Astrocyte of the cerebellum (primary cell): Measurements from ENCODE around the gene PDHX.

Source experiments
- DNase-seq: peaks from one replicate; pipeline ENCODE4 v3.0.0-alpha.2; 2011; ENCODE audit warnings: low read depth
- H3K4me3 ChIP-seq: 2 replicates; pipeline ENCODE4 v1.5.1; 2011; ENCODE audit warnings: mild to moderate bottlenecking, low read depth, low read length, moderate library complexity
- CTCF ChIP-seq: IDR thresholded peaks from 2 replicates; pipeline ENCODE4 v1.5.1; 2012; ENCODE audit warnings: low read length, low read depth, moderate library complexity, mild to moderate bottlenecking; ENCODE audit errors: missing control alignments
- in situ Hi-C: cut with HindIII; loops from 2 replicates; pipeline ENCODE4 v1.10.0; 2017; ENCODE audit warnings: low sequenced_read_pairs

Gene PDHX

DNA sequence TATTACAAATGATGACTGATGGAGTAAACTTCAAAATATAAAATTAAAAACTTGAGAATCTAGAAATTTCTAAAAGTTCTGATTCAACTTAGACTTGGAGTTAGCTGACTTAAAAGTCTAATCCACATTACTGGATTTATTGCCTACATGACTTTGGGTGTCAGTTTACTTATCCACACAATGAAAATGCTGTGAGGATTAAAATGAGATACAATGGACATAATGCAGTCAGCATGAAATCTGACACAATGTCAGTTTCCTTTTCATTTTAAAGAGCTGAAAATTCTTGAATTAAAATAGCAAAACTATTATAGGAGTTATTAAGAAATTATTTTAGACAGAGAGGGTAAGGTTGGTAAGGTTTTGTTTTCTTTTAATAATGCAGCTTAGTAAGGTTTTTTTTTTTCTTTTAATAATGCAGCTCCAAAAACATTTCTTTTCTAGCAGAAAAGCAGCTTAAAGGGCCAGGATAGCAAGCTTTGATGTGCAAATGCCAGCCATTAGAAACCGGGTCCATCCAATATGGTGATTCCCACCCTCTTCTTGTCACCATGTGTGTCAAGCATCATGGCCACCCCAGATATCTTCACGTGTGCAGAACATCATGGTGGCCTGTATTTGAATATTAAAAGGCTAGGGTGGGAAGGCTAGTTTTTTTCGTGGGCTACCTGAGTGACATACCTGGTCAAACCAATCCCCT is 19.1 kb upstream of the PDHX start:
- DNase-seq = no peak
- TF ChIP-seq CTCF = no peak
- H3K4me3 ChIP-seq = no peak overlapping the region
- in situ Hi-C loops = loop anchor here (25.0 kb wide), 1 partner anchor 285 kb away; the partner anchor contains the start of gene EHF

- no peak for DNase-seq
- no peak for TF ChIP-seq CTCF
- in situ Hi-C loops = loop anchor here (25.0 kb wide), 1 partner anchor 286 kb away; the partner anchor contains the start of gene EHF
- H3K4me3 ChIP-seq = no peak overlapping the region
Measured at GRCh38 chr11:34898474-34898873, 17.9 kb upstream of the PDHX start.

DNA sequence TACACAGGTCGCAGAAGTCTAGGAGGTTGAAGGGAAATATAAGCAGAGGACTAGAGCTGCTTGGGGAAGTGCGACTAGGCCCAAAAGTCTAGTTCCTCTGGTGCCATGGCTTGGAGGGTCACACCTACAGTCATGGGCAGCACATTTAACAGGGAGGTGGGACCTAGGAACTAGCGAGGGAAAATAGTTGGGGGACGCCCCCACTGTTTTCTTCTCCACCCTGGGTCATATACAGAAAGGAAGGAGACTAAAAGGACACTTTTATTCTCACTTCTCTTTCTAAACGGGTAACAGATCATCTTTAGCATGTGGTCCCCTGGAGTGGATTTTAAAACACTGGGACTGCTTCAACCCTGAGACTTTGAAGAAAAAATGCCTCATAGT is 16.8 kb upstream of the PDHX start:
- in situ Hi-C loops = loop anchor here (25.0 kb wide), 1 partner anchor 287 kb away; the partner anchor contains the start of gene EHF
- DNase-seq = no peak
- no peak for TF ChIP-seq CTCF
- H3K4me3 ChIP-seq = no peak overlapping the region

DNA sequence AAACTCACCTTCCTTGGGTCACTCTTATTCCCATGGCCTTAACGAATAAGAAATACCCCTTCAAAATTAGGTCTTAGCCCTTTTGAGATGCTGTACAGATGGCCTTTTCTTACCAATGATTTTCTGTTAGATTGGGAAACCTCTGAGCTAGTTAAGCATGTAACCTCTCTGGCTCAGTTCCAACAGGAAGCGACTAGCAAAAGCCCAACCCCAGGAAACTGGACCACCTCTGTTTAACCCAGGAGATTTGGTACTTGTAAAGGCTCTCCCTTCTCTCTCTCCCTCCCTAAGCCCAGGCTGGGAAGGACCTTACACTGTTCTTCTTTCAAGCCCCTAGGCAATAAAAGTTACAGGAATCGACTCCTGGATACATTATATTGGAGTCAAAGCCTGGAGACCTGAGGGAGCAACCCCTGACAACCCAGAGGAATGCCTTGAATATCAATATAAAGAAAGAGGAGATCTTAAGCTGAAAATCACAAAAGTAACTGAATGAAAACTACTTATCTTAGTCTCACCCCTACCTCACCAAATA is 11.9 kb upstream of the PDHX start:
- no peak for TF ChIP-seq CTCF
- in situ Hi-C loops = no loop called here
- DNase-seq = no peak
- no peak overlapping the region for H3K4me3 ChIP-seq

DNA sequence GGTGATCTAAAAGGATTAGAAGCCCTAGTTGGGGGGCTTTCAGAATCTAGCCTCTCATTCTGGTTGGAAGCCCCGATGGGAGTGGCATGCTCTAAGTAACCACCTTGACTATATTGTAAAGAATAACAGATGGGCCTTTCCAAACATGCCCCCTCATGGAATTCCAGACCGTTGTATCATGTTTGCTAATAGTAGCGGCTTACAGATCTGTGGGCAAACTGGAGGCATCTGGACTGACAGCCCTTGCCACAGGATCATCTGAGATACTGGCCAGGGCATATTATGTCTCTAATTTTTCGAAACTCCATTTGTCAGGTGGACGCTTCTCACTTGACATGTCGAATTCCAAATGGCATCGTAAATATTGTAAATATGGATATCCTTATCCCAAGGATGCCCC is 10.8 kb upstream of the PDHX start:
- no peak for TF ChIP-seq CTCF
- in situ Hi-C loops = no loop called here
- no peak for DNase-seq
- H3K4me3 ChIP-seq = no peak overlapping the region

- H3K4me3 ChIP-seq = no peak overlapping the region
- TF ChIP-seq CTCF = no peak
- no peak for DNase-seq
- in situ Hi-C loops = no loop called here
Measured at GRCh38 chr11:34907934-34908593, 8.4 kb upstream of the PDHX start.
